ENCODE data around the gene MIGA2. TPM values are rescaled to one million over a fixed set of nuclear protein-coding genes. Genes with fewer than 3 reads are reported as not detected.
A peak's percentile ranks its signal among the peaks of the same experiment; 100 is the strongest.

MIGA2 gene
- total and polyA plus RNA-seq, 2 experiments from 2014 or later: 19.3 to 47.8 TPM

GRCh38 chr9:129036241-129036922 lies at the start of gene MIGA2 (continued):
- TF ChIP-seq POLR2AphosphoS5 (IDR thresholded peaks at IDR 0.05; ENCODE audit: low read depth) (peak; percentile 95), JUNB (IDR thresholded peaks at IDR 0.05; ENCODE audit: unreplicated experiment) (no peak), EZH2 (IDR thresholded peaks at IDR 0.05; ENCODE audit: low read depth, unreplicated experiment) (no peak)

- H3K4me1 ChIP-seq (ENCODE audit: insufficient read depth): no peaks in the 10 kb centered on the region
- no peak overlapping the region for H3K4me2 ChIP-seq
- no peaks in the 10 kb centered on the region for H3K27me3 Mint-ChIP-seq (ENCODE audit: insufficient read depth, low read depth, poor library complexity)
- H3K36me3 Mint-ChIP-seq (ENCODE audit: low read depth): peaks cover 73% of the 10 kb centered on the region
- H3K9me2 ChIP-seq (ENCODE audit: insufficient read depth): no peaks in the 10 kb centered on the region
- H3K36me3 ChIP-seq (ENCODE audit: insufficient read depth): peaks cover 67% of the 10 kb centered on the region
- no peak overlapping the region for H3K27ac ChIP-seq (ENCODE audit: low read depth)
- no peaks in the 10 kb centered on the region for H3K4me1 Mint-ChIP-seq
- no peaks in the 10 kb centered on the region; the same call in 1 of the 2 replicates for H4K20me1 ChIP-seq (replicated peaks; ENCODE audit: insufficient read depth)
- no peak for DNase-seq (ENCODE audit: low spot score)
- no peak overlapping the region for H2AFZ ChIP-seq
- no peaks in the 10 kb centered on the region for H3K27me3 ChIP-seq (ENCODE audit: insufficient read depth)
- H3K9me3 Mint-ChIP-seq: no peaks in the 10 kb centered on the region
- no peak for ATAC-seq
- no peak overlapping the region for H3K27ac Mint-ChIP-seq
- no peak overlapping the region for H3K4me3 ChIP-seq
- H3F3A ChIP-seq (replicated peaks; ENCODE audit: low read depth): 0 out of 2 replicates have a peak, but pooled peaks cover 16% of the 10 kb centered on the region
- no peaks in the 10 kb centered on the region for H3K79me2 ChIP-seq (replicated peaks; ENCODE audit: insufficient read depth)
- no peak overlapping the region for H3K4me3 Mint-ChIP-seq
- TF ChIP-seq CTCF (conservative IDR thresholded peaks at IDR 0.05; ENCODE audit: low read depth in 2 of 2) (no peak), EZH2phosphoT487 (IDR thresholded peaks at IDR 0.05; ENCODE audit: unreplicated experiment) (no peak), ETS1 (IDR thresholded peaks at IDR 0.05) (no peak), CREB1 (CRISPR knock-in tag; IDR thresholded peaks at IDR 0.05; ENCODE audit: low read depth) (no peak), ZNF462 (CRISPR knock-in tag; IDR thresholded peaks at IDR 0.05) (no peak), NANOG (IDR thresholded peaks at IDR 0.05; ENCODE audit: borderline replicate concordance) (no peak), REST (IDR thresholded peaks at IDR 0.05; ENCODE audit: unreplicated experiment) (no peak), EZH2 (IDR thresholded peaks at IDR 0.05; ENCODE audit: low read depth, unreplicated experiment) (no peak), ZNF114 (CRISPR knock-in tag; IDR thresholded peaks at IDR 0.05) (no peak), JUNB (IDR thresholded peaks at IDR 0.05; ENCODE audit: unreplicated experiment) (no peak), STAT1 (IDR thresholded peaks at IDR 0.05; ENCODE audit: unreplicated experiment) (no peak), POLR2AphosphoS5 (IDR thresholded peaks at IDR 0.05; ENCODE audit: low read depth) (no peak)
Observed at GRCh38 chr9:128986671-128987070, 49.8 kb upstream of the MIGA2 start.
